ENCODE measurements around the gene NKD1. TPM values are rescaled to one million over a fixed set of nuclear protein-coding genes. Genes with fewer than 3 reads are reported as not detected.

NKD1 gene
- total RNA-seq, 1 donor from 2014 or later, result 54.7 TPM

GRCh38 chr16:50560903-50561863 lies 13.0 kb downstream of the NKD1 start:
- Mint-ChIP-seq H3K4me3 (no peak overlapping the region), H3K27me3 (ENCODE audit: low read depth) (no peaks in the 10 kb centered on the region), H3K9me3 (peaks cover 5% of the 10 kb centered on the region), H3K36me3 (ENCODE audit: low read depth) (peaks cover 34% of the 10 kb centered on the region), H3K27ac (ENCODE audit: unreplicated experiment) (peak overlapping the region; percentile 75), H3K4me1 (peaks cover 37% of the 10 kb centered on the region)
- no peak for TF ChIP-seq CTCF (conservative IDR thresholded peaks at IDR 0.05)
- no peak for DNase-seq (ENCODE audit: low read depth, low spot score)

GRCh38 chr16:50562657-50563056 lies 14.5 kb downstream of the NKD1 start:
- TF ChIP-seq CTCF (conservative IDR thresholded peaks at IDR 0.05), result no peak
- H3K4me1 Mint-ChIP-seq, result peaks cover 32% of the 10 kb centered on the region

GRCh38 chr16:50563989-50564388 lies 15.8 kb downstream of the NKD1 start:
- H3K27me3 Mint-ChIP-seq (ENCODE audit: low read depth), result no peaks in the 10 kb centered on the region
- no peak overlapping the region for H3K4me3 Mint-ChIP-seq
- H3K27ac Mint-ChIP-seq (ENCODE audit: unreplicated experiment), result no peak overlapping the region
- DNase-seq (ENCODE audit: low read depth, low spot score), result no peak
- H3K36me3 Mint-ChIP-seq (ENCODE audit: low read depth), result peaks cover 17% of the 10 kb centered on the region
- peaks cover 38% of the 10 kb centered on the region for H3K4me1 Mint-ChIP-seq
- no peaks in the 10 kb centered on the region for H3K9me3 Mint-ChIP-seq
- no peak for TF ChIP-seq CTCF (conservative IDR thresholded peaks at IDR 0.05)

More at GRCh38 chr16:50562657-50563056, 14.5 kb downstream of the NKD1 start:
- no peak overlapping the region for H3K27ac Mint-ChIP-seq (ENCODE audit: unreplicated experiment)
- H3K36me3 Mint-ChIP-seq (ENCODE audit: low read depth), result peaks cover 22% of the 10 kb centered on the region
- H3K9me3 Mint-ChIP-seq, result no peaks in the 10 kb centered on the region
- H3K4me3 Mint-ChIP-seq, result no peak overlapping the region
- H3K27me3 Mint-ChIP-seq (ENCODE audit: low read depth), result no peaks in the 10 kb centered on the region
- DNase-seq (ENCODE audit: low read depth, low spot score), result no peak

GRCh38 chr16:50565428-50565827 lies 17.2 kb downstream of the NKD1 start:
- Mint-ChIP-seq H3K27me3 (ENCODE audit: low read depth) (no peaks in the 10 kb centered on the region), H3K27ac (ENCODE audit: unreplicated experiment) (no peak overlapping the region), H3K36me3 (ENCODE audit: low read depth) (peaks cover 11% of the 10 kb centered on the region), H3K4me1 (peaks cover 23% of the 10 kb centered on the region), H3K4me3 (no peak overlapping the region), H3K9me3 (no peaks in the 10 kb centered on the region)
- no peak for DNase-seq (ENCODE audit: low read depth, low spot score)
- no peak for TF ChIP-seq CTCF (conservative IDR thresholded peaks at IDR 0.05)

GRCh38 chr16:50566014-50566962 lies 18.1 kb downstream of the NKD1 start:
- H3K9me3 Mint-ChIP-seq, result no peaks in the 10 kb centered on the region
- H3K27me3 Mint-ChIP-seq (ENCODE audit: low read depth), result no peaks in the 10 kb centered on the region
- no peak overlapping the region for H3K27ac Mint-ChIP-seq (ENCODE audit: unreplicated experiment)
- no peak for TF ChIP-seq CTCF (conservative IDR thresholded peaks at IDR 0.05)
- H3K4me3 Mint-ChIP-seq, result no peak overlapping the region
- peaks cover 11% of the 10 kb centered on the region for H3K36me3 Mint-ChIP-seq (ENCODE audit: low read depth)
- peaks cover 20% of the 10 kb centered on the region for H3K4me1 Mint-ChIP-seq
- DNase-seq (ENCODE audit: low read depth, low spot score), result no peak
